Osteocyte (in vitro differentiated cells): Measurements from ENCODE around the gene ETV3L. TPM values are rescaled to one million over a fixed set of nuclear protein-coding genes. Genes with fewer than 3 reads are reported as not detected.

Source experiments
- DNase-seq: peaks from one replicate; pipeline ENCODE4 v3.0.0; 2021; ENCODE audit warnings: mixed read lengths; ENCODE audit not compliant: unreplicated experiment; ENCODE audit errors: extremely low spot score
- H3K27ac Mint-ChIP-seq: one replicate; pipeline ENCODE4 v1.8.0; 2021; ENCODE audit warnings: mild to moderate bottlenecking, mixed read lengths; ENCODE audit not compliant: unreplicated experiment
- H3K27me3 Mint-ChIP-seq: one replicate; pipeline ENCODE4 v1.8.0; 2021; ENCODE audit warnings: mixed read lengths; ENCODE audit not compliant: unreplicated experiment
- H3K36me3 Mint-ChIP-seq: one replicate; pipeline ENCODE4 v1.8.0; 2021; ENCODE audit warnings: mixed read lengths; ENCODE audit not compliant: unreplicated experiment
- H3K4me1 Mint-ChIP-seq: one replicate; pipeline ENCODE4 v1.8.0; 2021; ENCODE audit warnings: mixed read lengths; ENCODE audit not compliant: unreplicated experiment
- H3K4me3 Mint-ChIP-seq: one replicate; pipeline ENCODE4 v1.8.0; 2021; ENCODE audit warnings: mild to moderate bottlenecking, moderate library complexity, mixed read lengths; ENCODE audit not compliant: unreplicated experiment
- H3K9me3 Mint-ChIP-seq: one replicate; pipeline ENCODE4 v1.8.0; 2021; ENCODE audit warnings: mixed read lengths; ENCODE audit not compliant: unreplicated experiment
- CTCF ChIP-seq: fragments of 200-600 bp; sonication (generic); IDR thresholded peaks from 2 replicates; pipeline ENCODE4 v1.5.0; 2021; ENCODE audit warnings: antibody characterized with exemption, mild to moderate bottlenecking, moderate library complexity
- total RNA-seq: library from RNA; stranded (reverse); gene quantifications from 2 replicates; pipeline ENCODE4 v1.2.1, GENCODE V29; 2021

The ETV3L gene
- total RNA-seq, 1 donor from 2014 or later = not detected

GRCh38 chr1:157085421-157085820, 14.2 kb downstream of the ETV3L start:
- Mint-ChIP-seq H3K4me1 (peaks cover 6% of the 10 kb centered on the region), H3K27me3 (peaks cover 19% of the 10 kb centered on the region), H3K27ac (no peak overlapping the region), H3K36me3 (no peaks in the 10 kb centered on the region), H3K4me3 (no peak overlapping the region), H3K9me3 (no peaks in the 10 kb centered on the region)
- no peak for TF ChIP-seq CTCF
- no peak for DNase-seq

- Mint-ChIP-seq H3K27me3 (peaks cover 17% of the 10 kb centered on the region), H3K9me3 (no peaks in the 10 kb centered on the region), H3K36me3 (no peaks in the 10 kb centered on the region), H3K27ac (no peak overlapping the region), H3K4me3 (no peak overlapping the region), H3K4me1 (no peaks in the 10 kb centered on the region)
- no peak for TF ChIP-seq CTCF
- no peak for DNase-seq
Measured at GRCh38 chr1:157084720-157085119, 14.9 kb downstream of the ETV3L start.

GRCh38 chr1:157081707-157082106, 17.9 kb downstream of the ETV3L start:
- Mint-ChIP-seq H3K27me3 (peaks cover 27% of the 10 kb centered on the region), H3K9me3 (no peaks in the 10 kb centered on the region), H3K4me1 (no peaks in the 10 kb centered on the region), H3K27ac (no peak overlapping the region), H3K36me3 (no peaks in the 10 kb centered on the region), H3K4me3 (no peak overlapping the region)
- no peak for TF ChIP-seq CTCF
- DNase-seq = peak; percentile 54

- Mint-ChIP-seq H3K36me3 (no peaks in the 10 kb centered on the region), H3K27ac (no peak overlapping the region), H3K27me3 (peaks cover 32% of the 10 kb centered on the region), H3K4me1 (no peaks in the 10 kb centered on the region), H3K9me3 (no peaks in the 10 kb centered on the region), H3K4me3 (no peak overlapping the region)
- DNase-seq = no peak
- TF ChIP-seq CTCF = no peak
Measured at GRCh38 chr1:157080714-157081113, 18.9 kb downstream of the ETV3L start.

GRCh38 chr1:157077394-157077793, 22.2 kb downstream of the ETV3L start:
- Mint-ChIP-seq H3K27ac (no peak overlapping the region), H3K36me3 (no peaks in the 10 kb centered on the region), H3K27me3 (peaks cover 29% of the 10 kb centered on the region), H3K9me3 (no peaks in the 10 kb centered on the region), H3K4me3 (no peak overlapping the region), H3K4me1 (no peaks in the 10 kb centered on the region)
- no peak for DNase-seq
- TF ChIP-seq CTCF = no peak
